HG03571 (cell line): ENCODE data around the gene CNTN5.

Source experiments
- ATAC-seq: cut with Tn5 transposase; IDR thresholded peaks from one replicate; pipeline ENCODE4 v1.9.1; 2021; ENCODE audit not compliant: unreplicated experiment

The CNTN5 gene

DNA sequence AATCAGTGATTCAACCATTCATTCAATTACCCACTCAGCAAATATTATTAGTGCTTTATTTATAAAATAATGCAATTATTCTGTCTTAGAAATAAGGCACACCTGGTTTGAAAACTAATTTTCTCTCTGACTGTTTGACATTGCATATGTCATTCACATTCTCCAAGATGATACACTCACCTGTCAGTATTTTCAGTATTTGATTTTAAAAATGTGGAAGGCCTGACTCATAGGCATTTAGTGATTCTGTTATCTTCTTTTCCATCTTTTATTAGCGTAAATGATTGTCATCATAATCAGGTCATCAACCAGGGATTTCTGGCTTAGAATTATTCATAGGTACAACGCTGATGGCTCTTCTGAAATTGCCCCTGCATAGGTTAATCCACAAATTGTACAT lies 480.9 kb downstream of the CNTN5 start:
- no peak for ATAC-seq

DNA sequence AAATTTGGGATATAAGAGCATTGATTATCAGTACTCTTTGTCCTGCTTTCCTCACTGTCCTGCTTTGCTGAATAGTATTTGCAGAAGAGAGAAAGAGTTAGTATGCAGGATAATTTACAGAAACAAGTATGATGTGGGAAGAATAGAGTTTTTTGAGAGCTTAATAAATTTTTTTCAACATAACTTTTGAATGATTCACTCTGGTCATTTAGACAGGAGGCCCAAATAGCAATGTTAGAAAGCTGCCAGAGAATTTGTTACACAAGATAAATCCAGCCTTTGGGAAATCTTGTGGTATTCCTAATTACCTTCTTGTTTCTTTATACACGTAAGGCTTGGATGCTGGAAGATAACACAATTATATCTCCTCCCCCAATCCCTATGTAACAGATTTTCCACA lies 484.6 kb downstream of the CNTN5 start:
- ATAC-seq = no peak

- no peak for ATAC-seq
Observed at GRCh38 chr11:99505831-99506230, 485.1 kb downstream of the CNTN5 start.

DNA sequence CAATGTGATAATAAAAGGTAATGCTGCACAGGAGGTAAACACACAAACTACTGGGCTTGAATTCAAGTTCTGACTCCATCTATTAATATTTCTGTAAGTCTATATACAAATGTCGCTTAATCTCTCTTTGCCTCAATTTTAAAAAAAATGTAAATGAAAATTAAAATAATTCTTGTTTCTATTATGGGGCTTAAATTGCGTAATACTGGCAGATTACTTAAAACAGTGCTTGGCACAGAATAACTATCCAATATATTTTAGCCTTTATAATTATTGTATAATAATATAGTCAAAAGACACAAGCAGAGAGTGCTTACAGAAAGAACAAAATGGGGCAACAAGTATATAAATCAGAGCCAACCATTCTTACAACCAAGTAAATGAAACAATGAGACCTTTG lies 489.1 kb downstream of the CNTN5 start:
- no peak for ATAC-seq

GRCh38 chr11:99513368-99513767 lies 492.6 kb downstream of the CNTN5 start:
- no peak for ATAC-seq

DNA sequence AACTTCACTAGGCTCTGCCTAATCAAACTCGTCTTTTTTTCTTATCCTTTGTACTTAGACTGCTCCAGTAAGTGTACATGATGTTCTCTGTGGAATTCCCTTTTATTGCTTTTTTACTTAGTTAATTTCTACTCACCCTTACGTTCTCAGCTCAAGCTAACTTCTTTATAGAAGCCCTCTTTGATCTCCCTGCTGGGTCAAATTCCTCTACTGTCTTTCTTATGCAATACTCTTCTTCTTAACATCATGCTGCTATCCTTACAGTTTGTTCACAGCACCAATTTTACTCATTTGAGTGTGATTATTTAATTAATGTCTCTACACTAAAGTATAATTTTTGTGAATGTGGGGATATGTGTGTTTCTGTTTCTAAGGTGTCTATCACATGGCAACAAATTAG lies 498.3 kb downstream of the CNTN5 start:
- ATAC-seq = no peak

DNA sequence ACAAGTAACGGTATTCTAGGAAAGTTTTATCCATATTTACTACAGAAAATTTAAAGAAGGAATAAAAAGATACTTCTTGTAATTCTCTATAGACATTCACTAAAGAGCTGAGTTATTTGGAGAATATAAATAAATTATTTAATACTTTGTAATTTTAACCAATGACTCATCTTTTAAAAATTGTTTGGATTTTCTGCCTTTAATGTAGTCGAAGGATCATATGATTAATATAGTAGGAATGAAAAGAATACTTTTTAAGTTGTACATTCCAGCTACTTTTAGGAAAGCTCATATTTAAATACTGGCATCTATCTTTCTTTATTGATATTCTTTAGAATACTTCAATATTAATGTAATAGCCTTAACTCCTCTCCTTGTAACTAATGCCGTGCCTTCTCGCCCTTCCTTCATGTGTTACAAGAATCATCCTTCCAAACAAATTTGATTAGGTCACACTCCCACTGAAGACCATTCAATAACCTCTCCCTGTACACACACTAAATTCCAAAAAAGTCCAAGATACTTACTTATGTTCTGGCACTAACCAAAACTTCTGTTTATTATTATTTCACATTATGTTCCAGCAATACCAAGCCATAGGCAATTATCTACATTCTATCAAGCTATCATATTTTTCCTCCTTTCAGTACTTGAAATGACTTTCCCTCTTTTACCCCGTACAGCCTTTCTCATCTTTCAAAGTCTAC lies 501.9 kb downstream of the CNTN5 start:
- ATAC-seq = no peak

DNA sequence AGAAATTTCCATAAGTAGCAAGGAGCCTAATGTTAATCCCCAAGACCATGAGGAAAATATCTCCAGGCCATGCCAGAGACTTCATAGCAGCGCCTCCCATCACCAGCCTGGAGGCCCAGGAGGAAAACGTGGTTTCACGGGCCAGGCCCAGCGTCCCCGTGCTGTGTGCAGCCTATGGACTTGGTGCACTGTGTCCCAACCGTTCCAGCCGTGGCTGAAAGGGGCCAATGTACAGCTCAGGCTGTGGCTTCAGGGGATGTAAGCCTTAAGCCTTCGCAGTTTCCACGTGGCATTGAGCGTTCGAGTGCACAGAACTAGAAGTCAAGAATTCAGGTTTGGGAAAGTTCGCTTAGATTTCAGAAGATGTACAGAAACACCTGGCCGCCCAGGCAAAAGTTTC lies 510.7 kb downstream of the CNTN5 start:
- ATAC-seq = no peak

- peak; percentile 52 for ATAC-seq
Observed at GRCh38 chr11:99534812-99535211, 514.1 kb downstream of the CNTN5 start.

- peak; percentile 78 for ATAC-seq
Observed at GRCh38 chr11:99535406-99535805, 514.7 kb downstream of the CNTN5 start.

DNA sequence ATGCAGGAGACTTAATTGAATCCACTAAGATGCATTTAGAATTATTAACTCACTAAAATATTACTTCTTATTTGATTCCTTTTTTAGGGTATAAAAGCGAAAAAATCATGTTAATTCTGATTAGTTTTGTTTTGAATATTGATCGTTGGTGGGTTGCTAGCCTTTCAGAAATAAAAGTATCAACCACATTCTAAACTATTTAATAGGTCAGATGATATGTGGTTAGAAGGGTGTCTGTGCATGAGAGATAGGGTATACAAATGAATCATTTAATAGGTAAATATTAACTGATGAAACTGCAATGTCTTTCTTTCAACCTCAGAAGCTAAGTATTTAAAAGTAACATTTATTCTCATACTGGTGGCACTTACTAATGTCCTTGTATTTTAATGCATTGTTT lies 515.1 kb downstream of the CNTN5 start:
- ATAC-seq = peak; percentile 88

DNA sequence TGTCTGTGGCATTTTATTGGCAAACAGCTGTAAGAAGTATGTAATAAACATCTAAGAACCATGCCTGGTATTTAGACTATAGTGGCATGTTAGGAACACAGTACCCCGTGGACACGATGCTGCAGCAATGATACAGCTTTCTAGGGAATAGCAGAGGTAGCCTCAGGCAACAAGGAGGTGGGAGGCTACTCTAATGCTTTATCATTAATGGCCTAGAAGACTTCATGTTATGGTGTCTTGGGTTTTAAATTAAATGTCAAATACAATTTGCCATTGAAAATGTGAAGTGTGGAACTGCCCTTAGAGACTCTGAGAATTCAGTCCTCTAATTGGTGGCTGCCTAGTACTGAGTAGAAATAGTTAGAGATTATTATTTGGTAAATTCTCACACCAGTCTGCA lies 516.9 kb downstream of the CNTN5 start:
- ATAC-seq = no peak

DNA sequence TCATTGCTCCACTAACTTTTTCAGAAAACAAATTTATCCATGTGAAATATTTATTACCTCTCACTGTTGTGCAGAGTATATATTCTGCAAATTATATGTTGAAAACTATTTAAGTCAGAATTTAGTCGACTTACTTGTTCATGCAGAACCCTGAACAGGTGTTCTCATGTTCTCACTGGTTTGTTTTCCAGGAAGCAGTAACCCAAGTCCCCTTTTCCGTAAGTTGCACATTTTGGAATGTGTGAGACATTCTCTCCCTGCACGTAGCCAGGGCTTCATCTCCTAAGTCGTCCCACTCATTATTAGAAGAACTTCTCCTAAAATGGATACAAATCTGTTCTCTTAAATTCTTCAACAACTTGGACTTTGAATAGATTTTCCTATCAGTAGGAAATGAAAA lies 524.9 kb downstream of the CNTN5 start:
- no peak for ATAC-seq

DNA sequence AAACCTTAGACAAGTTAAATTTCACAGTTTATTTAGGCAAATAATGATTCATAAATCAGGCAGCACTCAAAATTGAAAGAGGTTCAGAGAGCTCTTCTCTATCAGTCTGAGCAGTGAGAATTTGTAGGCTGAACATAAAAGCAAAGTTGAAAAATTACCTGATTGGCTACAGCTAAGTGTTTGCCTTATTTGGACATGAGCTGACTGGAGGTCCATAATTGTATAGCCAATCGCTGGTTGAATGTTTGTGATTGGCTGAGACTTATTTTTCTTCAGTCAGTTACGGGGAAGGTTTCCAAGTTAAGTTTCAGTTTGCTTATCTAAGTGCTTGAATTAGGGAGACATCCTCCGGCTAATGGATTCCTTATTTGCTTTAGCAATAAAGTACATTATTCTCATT lies 527.5 kb downstream of the CNTN5 start:
- ATAC-seq = no peak

- no peak for ATAC-seq
Observed at GRCh38 chr11:99554232-99554903, 533.6 kb downstream of the CNTN5 start.

DNA sequence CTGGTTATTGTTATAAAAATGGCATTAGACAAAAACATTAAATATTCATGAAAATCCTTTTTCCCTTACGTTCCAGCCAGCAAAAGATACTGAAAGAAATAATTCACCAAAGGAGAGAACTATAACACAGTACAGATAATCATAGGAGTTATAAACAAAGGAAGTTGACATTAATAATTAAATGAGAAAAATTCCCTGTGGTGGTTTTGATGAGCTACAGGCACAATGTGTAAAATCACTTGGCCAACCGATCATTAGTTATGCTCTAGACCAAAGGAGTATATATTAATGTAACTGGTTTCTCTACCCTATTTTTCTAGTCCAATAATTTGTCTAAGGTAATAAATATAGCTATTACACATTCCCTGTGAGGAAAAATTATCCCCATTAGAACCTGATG lies 534.7 kb downstream of the CNTN5 start:
- no peak for ATAC-seq

DNA sequence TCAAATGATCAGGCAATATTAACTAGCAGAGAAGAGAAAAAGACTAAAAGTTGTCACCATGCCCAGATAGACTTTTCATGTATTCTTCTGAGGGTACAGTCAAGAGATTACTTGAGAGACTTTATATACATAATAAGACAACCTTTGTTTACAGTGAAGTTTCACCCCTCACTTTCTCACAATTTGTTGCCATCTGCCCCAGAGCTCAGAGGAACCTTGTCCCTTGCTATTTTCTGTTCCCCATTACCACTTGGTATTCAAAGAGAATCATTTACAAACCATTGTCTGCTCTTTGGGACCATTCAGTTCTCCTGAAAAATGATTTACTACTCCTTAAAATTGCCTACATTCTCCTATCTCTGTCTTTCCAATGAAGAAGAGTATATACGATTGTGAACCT lies 544.6 kb downstream of the CNTN5 start:
- ATAC-seq = peak; percentile 59

DNA sequence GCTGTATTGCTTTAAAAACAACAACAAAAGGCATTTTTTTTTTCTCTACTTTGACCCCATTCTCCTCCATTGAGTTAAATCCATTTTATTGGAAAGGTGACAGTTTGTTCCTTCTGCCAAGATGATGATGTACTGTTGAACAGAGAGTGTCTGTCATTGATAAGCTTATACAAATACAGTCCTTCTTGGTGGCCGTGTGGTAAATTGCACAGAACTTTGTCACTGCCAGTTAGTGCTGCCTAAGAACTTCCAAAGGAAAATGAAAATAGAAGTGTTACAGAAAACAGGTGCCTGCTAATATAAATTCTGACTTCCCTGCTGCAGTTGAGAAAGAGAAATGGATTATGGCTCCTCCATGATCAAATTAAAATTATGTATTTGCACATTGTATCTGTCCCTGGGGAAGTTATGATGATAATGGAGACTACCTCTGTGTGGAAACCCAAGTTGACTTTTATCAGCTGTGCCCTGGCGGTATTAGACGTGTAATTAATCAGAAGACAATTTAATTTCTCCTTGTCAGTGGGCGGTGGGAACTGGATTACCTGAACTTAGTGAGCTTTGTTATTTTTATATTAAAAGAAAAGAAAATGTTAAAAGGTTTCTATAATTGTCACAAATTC lies 546.7 kb downstream of the CNTN5 start:
- no peak for ATAC-seq

- ATAC-seq = no peak
Observed at GRCh38 chr11:99568808-99569207, 548.1 kb downstream of the CNTN5 start.

DNA sequence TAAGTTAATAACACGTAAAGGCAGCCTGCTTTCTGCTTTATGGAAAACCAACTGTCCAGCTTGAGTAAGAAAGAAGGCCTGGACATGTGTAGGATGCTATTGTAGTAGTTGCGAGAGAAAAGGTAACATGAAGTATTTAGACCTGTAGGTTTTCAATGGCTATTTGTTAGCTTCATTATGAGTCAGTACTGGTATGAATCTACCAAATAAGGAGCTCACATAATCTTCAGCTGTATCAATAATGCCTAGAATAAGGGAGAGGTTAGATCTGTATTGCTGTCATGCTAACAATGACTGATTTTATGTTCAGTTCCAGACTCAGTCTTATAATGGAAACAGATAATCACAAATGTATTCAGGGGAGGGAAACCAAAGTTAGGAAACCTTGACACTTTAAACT lies 550.3 kb downstream of the CNTN5 start:
- ATAC-seq = peak; percentile 69

- no peak for ATAC-seq
Observed at GRCh38 chr11:99584830-99585229, 564.1 kb downstream of the CNTN5 start.

- no peak for ATAC-seq
Observed at GRCh38 chr11:99585606-99586005, 564.9 kb downstream of the CNTN5 start.
